Psoas muscle (tissue), 8 donors: Measurements from ENCODE around the gene STOX2. TPM values are rescaled to one million over a fixed set of nuclear protein-coding genes. Genes with fewer than 3 reads are reported as not detected.

Experiments used
- ATAC-seq, 4 donors: fragments of 200-7000 bp; cut with Tn5 transposase; one replicate each; pipeline ENCODE4 v1.9.1; 2020; ENCODE audit warnings: moderate library complexity in 3 of 4, mild to moderate bottlenecking in 2 of 4
- DNase-seq, 2 donors: peaks; one replicate each; pipeline ENCODE4 v3.0.0-alpha.2; 2020
- H3K27ac ChIP-seq: fragments of 200-600 bp; one replicate; pipeline ENCODE4 v1.8.0; 2022
- H3K27me3 ChIP-seq, 3 donors: fragments of 200-600 bp in 1 of 3; one replicate each; pipeline versions ENCODE4 v1.6.1 to v1.8.0; 2013 to 2022; ENCODE audit warnings: low read length in 2 of 3, mild to moderate bottlenecking in 2 of 3, moderate library complexity in 1 of 3; ENCODE audit not compliant: insufficient read depth in 3 of 3
- H3K36me3 ChIP-seq, 2 donors: fragments of 200-600 bp in 1 of 2; one replicate each; pipeline versions ENCODE4 v1.6.1 to v1.8.0; 2013 to 2022; ENCODE audit warnings: low read depth in 1 of 2, mild to moderate bottlenecking in 1 of 2, moderate library complexity in 1 of 2; ENCODE audit not compliant: insufficient read depth in 1 of 2
- H3K4me1 ChIP-seq: fragments of 200-600 bp; one replicate; pipeline ENCODE4 v1.8.0; 2022
- H3K4me3 ChIP-seq: fragments of 200-600 bp; one replicate; pipeline ENCODE4 v1.8.0; 2022; ENCODE audit warnings: mild to moderate bottlenecking
- H3K9me3 ChIP-seq: fragments of 200-600 bp; one replicate; pipeline ENCODE4 v1.8.0; 2022
- WGBS, 3 donors: extraction: QIAGEN DNeasy Blood & Tissue Kit; methylation state at CpG; one replicate each; pipeline versions ENCODE4 v1.1.6 to v1.1.7; 2013; 5-methylcytosine and 5-hydroxymethylcytosine counted together
- intact Hi-C, 2 donors: fragments of 100-400 bp; cut with DNase I; formaldehyde crosslinking; loops; one replicate each; pipeline versions ENCODE4 v1.11.0 to v1.14.2; 2022
- polyA plus RNA-seq, 3 donors: library from polyadenylated mRNA; stranded (reverse); fragments of 200-250 nt; gene quantifications; one replicate each; pipeline ENCODE4 v1.2.3, GENCODE V29; 2013
- total RNA-seq, 4 donors: library from RNA; stranded (reverse); fragmentation: NEBNext Ultra II Directional in 2 of 4; extraction: Animal tissue kit (Norgen Biotek cat#: 25700) in 2 of 4; gene quantifications; one replicate each; pipeline versions ENCODE4 v1.2.1 to v1.2.4, GENCODE V29; 2021 to 2023
- TF ChIP-seq, protein P1 (sequence below): fragments of 200-600 bp; IDR thresholded peaks from one replicate; pipeline ENCODE4 v1.8.0; 2022; ENCODE audit warnings: antibody characterized with exemption
- donor health status: healthy with polysubstance abuse.
- donor health status: DM: no; HTN: no; CAD: no; lungs with moderate emphysema.
- donor health status: Bipolar disorder and iron deficiency.
- donor health status: healthy.
- donor health status: DM: yes; HTN: yes; CAD: no.
- donor health status: DM: no; HTN: no; CAD: no.
- donor health status: DM: no; HTN: no; CAD: no.
- donor health status: DM: yes; HTN: yes; CAD: no.

The STOX2 gene
- total and polyA plus RNA-seq, 7 donors = 0.41 to 9.3 (median 3.4) TPM

- TF ChIP-seq, protein P1, sequence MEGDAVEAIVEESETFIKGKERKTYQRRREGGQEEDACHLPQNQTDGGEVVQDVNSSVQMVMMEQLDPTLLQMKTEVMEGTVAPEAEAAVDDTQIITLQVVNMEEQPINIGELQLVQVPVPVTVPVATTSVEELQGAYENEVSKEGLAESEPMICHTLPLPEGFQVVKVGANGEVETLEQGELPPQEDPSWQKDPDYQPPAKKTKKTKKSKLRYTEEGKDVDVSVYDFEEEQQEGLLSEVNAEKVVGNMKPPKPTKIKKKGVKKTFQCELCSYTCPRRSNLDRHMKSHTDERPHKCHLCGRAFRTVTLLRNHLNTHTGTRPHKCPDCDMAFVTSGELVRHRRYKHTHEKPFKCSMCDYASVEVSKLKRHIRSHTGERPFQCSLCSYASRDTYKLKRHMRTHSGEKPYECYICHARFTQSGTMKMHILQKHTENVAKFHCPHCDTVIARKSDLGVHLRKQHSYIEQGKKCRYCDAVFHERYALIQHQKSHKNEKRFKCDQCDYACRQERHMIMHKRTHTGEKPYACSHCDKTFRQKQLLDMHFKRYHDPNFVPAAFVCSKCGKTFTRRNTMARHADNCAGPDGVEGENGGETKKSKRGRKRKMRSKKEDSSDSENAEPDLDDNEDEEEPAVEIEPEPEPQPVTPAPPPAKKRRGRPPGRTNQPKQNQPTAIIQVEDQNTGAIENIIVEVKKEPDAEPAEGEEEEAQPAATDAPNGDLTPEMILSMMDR = no peak
- H3K27ac ChIP-seq = no peak overlapping the region
- intact Hi-C loops = loop anchor here in 1 of 2 donors (5.0 kb wide), 1 partner anchor 60 kb away; no protein-coding TSS in a partner anchor
These were observed 72.6 kb downstream of the STOX2 start for GRCh38 chr4:183977707-183978106.

GRCh38 chr4:183984566-183984965 lies 79.5 kb downstream of the STOX2 start:
- ATAC-seq (no peak), DNase-seq (no peak)
- Histone ChIP-seq H3K27me3 (no peaks in the 10 kb centered on the region), H3K9me3 (no peaks in the 10 kb centered on the region), H3K27ac (no peak overlapping the region), H3K4me1 (peaks cover 6% of the 10 kb centered on the region), H3K36me3 (no peaks in the 10 kb centered on the region), H3K4me3 (no peak overlapping the region)
- WGBS, 3 donors = 69 to 88% (median 84%) methylated on average over 13 of the region's 13 CpGs
- TF ChIP-seq, protein P1 = no peak
- intact Hi-C loops = no loop called here

More at GRCh38 chr4:183977707-183978106, 72.6 kb downstream of the STOX2 start:
- Histone ChIP-seq H3K9me3 (peaks cover 24% of the 10 kb centered on the region), H3K4me3 (no peak overlapping the region), H3K36me3 (no peaks in the 10 kb centered on the region), H3K4me1 (no peaks in the 10 kb centered on the region), H3K27me3 (no peaks in the 10 kb centered on the region)
- DNase-seq = no peak
- ATAC-seq = no peak

DNA sequence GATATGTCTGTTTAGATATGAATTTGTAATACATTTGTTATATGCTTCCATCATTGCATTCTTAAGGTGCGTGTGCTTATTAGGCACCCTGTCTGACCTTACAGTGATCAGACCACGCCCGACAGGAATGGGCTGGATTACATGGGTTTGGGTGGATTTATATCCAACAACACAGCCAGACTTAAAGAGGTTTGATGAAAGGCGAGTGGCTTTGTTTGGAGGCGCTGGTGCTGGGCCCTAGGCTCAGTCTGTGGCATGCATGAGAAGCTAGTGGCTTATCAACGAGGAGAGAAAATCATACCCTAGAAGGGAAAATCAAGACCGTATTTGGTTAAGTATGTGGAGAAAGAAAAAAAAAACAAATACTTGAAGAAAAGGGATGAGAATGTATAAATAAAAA lies 80.7 kb downstream of the STOX2 start:
- H3K36me3 ChIP-seq = no peaks in the 10 kb centered on the region
- WGBS, 3 donors = 93 to 95% (median 95%) methylated on average over 7 of the region's 7 CpGs
- H3K4me3 ChIP-seq = no peak overlapping the region
- no peak overlapping the region for H3K27ac ChIP-seq
- no peaks in the 10 kb centered on the region for H3K9me3 ChIP-seq
- ATAC-seq (no peak), DNase-seq (no peak)
- no peaks in the 10 kb centered on the region for H3K27me3 ChIP-seq
- TF ChIP-seq, protein P1 = no peak
- intact Hi-C loops = loop anchor here in 1 of 2 donors (5.0 kb wide), 1 partner anchor 78 kb away; the partner anchor contains the start of gene STOX2
- peaks cover 6% of the 10 kb centered on the region for H3K4me1 ChIP-seq

DNA sequence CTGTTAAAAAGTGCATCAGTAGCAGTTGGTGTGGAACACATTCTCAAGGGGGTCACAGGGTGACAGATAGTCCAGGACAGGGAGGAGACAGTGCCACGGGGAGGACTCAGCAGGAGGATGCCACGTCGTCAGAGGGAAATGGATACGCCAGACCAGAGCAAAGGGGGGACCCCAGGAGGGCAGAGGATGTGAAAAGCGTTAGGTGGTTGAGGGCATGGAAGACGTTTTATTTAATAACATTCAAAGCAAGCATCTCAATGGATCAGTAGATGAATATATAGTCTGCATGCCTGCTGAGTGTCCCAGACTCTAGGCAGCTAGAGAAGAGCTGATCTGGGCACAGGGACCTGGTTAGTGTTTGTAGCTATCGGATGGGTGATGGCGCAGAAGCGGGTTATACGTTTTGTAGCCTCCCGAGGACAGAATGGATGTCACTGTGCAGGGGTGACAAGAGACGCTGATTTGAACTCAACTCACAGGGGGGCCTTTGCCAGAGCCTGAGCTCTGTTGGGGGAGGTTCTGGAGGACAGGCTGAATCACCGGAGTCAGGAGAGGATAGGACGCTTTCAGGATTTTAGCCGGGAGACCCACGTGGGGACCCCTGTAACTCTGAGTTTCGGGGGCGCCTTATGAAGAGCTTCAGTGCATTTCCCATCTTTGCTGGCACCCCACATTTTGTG lies 81.3 kb downstream of the STOX2 start:
- no peak overlapping the region for H3K27ac ChIP-seq
- intact Hi-C loops = loop anchor here in 1 of 2 donors (5.0 kb wide), 1 partner anchor 79 kb away; the partner anchor contains the start of gene STOX2
- TF ChIP-seq, protein P1 = no peak
- H3K9me3 ChIP-seq = no peaks in the 10 kb centered on the region
- no peak overlapping the region for H3K4me3 ChIP-seq
- 89 to 93% (median 90%) methylated on average over 18 of the region's 18 CpGs for WGBS, 3 donors
- no peak for ATAC-seq
- H3K4me1 ChIP-seq = peaks cover 6% of the 10 kb centered on the region
- no peaks in the 10 kb centered on the region for H3K27me3 ChIP-seq
- no peaks in the 10 kb centered on the region for H3K36me3 ChIP-seq
- DNase-seq = no peak
